ENCODE measurements around the gene ECE1.
A peak's percentile ranks its signal among the peaks of the same experiment; 100 is the strongest.
"Not testable (repeated sequence)": the region's sequence is repeated elsewhere in the genome, so short reads cannot be mapped to it uniquely, and the experiment has no call there.

Gene ECE1

DNA sequence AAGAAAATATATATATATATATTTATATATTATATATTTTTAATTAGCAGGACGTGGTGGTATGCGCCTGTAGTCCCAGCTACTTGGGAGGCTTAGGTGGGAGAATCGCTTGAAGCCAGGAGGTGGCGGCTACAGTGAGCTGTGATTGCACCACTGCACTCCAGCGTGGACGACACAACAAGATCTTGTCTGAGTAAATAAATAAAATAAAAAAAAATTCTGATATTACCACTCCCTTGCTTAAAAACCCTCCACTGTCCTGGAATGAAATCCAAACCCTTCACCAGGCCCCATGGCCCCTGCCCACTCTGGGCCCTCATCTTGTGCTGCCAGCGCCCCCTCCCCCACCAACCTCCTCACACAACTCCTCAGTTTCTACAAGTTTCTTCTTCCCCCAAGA is 1.7 kb upstream of the ECE1 start:
- DNase-seq (ENCODE audit: low read depth), result no peak

DNA sequence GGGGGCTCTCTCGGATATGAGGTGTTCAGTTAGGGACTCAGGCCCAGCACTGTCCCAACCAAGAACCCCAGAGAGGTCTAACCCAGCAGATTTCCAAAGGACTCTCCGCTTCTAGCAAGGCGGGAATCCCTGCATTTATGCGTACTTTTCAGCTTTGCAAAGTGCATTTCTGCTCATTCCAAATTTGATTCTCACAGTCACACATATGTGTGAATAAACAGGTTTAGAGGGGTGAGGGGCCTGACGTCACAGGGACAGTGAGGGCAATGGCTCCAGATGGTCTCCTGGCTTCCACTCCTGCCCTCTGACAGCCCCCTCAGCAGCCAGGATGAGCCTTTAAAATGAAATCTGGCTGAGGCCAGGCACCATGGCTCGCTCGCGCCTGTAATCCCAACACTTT is 921 bp upstream of the ECE1 start:
- no peak for DNase-seq (ENCODE audit: low read depth)

DNA sequence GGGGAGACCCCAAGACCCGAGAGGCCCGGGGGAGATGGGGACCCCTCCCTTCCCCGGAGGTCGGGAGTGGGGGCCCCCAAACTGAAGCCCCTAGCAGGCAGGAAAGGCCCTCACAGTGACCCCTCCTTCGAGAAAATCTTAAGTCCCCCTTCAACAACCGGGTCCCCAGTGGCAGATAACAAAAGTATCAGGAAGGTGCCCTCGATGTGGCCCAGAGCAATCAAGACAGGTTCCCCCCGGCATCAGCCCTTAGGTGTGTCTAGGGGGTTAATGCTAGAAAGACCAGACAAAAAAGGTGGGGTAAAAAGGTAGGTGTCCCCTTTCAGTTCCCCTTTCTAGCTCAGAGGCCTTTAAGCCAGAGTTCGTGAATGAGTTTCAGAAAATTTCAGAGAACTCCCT is 282 bp upstream of the ECE1 start:
- no peak for DNase-seq (ENCODE audit: low read depth)

DNA sequence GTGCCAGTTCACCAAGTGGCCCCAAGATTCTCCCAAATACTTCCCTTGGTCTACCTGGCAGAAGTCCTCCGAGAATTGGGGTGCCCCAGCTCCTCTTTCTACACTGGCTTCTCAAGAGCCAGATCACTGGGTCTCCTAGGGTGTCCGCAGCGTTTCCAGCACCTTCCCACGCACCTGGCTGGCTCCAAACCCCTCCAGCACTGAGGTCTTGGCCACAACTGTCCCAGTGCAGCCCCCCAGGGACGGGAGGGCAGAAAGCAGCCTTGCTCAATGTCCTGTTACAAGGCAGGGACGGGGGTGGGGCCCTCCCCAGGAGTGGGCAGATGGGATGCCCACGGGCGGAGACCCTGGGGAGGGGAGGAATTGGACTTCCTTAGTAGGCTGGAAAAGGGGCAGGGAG is 1.1 kb downstream of the ECE1 start:
- no peak for DNase-seq (ENCODE audit: low read depth)

DNA sequence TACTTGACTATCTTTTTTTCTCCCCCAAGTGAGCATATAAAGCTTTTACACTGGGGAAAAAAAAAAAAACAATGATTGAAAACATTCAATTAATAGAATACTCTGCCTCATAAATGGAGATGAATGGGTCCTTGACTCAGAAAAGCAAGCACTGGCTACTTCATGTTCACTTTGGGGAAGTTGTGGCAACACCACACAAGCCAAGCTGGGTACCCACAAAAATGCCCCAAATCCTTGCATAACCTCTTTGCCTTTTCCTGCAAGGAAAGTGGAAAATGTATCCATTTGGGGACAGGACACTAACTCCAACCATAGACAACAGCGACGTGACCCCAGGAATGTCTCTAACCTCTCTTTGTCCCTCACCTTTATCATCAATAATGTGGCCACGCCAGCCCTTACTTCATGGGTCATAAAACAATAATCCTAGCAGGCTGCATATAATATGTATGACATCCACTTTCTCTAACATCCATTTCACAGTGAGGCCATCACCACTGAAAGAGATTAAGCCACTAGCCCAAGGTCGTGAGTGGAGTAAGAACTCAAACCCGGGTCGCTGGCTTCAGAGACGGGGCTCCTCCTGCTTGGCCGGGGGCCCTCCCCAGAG is 2.3 kb downstream of the ECE1 start:
- DNase-seq (ENCODE audit: low read depth), result no peak

DNA sequence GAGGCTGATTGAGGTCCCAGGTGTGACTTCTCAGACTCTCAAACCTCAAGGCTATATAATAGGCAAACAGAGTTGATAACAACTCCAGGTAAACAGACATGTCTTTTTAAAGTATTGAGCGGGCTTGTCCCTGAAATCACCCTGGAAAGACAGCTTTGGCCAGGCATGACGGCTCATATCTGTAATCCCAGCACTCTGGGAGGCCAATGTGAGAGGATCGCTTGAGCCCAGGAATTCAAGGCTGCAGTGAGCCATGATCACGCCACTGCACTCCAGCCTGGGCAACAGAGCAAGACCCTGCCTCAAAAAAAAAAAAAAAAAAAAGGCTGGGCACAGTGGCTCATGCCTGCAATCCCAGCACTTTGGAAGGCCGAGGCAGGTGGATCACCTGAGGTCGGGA is 4.9 kb downstream of the ECE1 start:
- not testable (repeated sequence) for DNase-seq (ENCODE audit: low read depth)

DNA sequence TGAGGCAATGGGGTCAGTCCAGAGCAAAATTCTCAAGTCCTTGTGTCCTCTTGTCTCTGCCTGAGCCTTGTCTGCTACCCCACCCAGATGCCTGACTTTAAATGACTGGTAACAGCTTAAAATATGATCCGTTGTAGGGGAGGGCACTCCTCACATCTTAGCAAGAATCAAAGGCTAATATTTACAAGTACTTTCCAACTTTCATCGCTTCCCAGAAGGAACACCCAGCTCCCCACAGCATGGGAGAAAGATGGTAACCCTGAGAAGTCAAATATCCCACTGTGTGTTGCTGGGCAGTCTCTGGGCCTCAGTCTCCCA is 5.2 kb downstream of the ECE1 start:
- no peak for DNase-seq (ENCODE audit: low read depth)

DNA sequence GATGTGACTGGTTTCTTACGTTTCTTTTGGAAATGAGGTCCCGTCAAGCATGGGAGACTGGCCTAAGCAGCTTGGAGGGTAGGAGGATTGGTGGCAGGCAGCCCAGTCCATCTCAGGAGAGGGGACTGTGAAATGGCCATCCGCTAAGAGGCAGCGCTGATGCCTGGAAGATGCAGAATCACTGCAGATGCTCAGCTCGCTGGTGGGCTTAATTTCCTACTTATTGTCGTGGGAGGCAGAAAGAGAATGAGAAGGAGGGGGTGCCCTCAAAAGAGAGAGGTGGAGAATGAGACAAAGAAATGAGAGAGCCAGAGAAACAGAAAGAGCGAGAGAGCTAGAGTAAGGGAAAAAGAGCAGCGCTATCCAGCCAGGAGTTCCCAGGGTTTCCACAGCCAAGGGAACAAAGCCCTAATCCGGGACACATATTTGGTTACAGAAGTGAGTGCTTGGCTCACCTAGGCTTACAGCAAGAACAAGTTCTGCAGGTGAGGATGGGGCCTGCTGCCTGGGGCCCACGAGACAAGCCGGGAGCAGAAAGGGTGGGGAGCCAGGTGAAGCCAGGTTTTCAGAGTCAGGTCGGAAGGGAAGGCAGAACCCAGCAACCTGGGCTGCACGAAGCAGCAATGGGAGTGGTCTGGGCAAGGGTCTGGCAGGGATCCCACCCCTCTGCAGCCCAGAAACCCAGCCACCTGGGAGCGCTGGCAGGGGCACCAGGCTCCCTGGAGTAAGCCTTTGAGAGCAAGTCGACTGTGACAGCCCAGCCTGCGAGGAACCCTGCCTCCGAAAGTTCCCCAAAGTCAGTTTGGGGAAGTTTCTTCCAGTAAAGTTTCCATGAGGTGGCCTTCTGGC is 5.8 kb downstream of the ECE1 start:
- no peak for DNase-seq (ENCODE audit: low read depth)

DNA sequence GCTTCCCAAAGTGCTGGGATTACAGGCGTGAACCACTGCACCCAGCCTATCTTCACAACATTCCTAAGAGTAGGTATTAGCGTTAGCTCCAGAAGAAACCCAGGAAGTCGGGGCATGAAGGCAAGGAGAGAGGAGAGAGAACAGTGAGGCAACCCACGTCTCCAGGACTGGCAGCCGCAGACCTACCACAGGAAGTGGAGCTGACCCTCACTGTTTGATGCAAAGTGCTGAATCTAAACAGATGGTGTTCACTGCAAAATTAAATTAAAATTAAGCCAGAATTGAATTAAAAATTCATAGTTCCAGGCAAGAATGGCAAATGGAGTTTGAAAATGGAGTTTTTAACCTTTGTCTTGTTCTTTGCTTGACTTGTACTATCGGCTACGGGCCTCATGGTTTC is 6.7 kb downstream of the ECE1 start:
- no peak for DNase-seq (ENCODE audit: low read depth)

DNA sequence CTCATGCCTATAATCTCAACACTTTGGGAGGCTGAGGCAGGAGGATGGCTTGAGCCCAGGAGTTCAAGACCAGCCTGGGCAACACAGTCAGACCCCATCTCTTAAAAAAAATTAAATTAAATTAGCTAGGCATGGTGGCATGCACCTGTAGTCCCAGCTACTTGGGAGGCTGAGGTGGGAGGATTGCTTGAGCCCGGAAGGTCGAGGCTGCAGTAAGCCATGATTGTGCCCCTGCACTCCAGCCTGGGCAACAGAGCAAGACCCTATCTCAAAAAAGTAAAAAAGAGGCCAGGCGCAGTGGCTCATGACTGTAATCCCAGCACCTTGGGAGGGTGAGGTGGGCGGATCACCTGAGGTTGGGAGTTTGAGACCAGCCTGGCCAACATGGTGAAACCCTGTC is 8.2 kb downstream of the ECE1 start:
- not testable (repeated sequence) for DNase-seq (ENCODE audit: low read depth)

DNA sequence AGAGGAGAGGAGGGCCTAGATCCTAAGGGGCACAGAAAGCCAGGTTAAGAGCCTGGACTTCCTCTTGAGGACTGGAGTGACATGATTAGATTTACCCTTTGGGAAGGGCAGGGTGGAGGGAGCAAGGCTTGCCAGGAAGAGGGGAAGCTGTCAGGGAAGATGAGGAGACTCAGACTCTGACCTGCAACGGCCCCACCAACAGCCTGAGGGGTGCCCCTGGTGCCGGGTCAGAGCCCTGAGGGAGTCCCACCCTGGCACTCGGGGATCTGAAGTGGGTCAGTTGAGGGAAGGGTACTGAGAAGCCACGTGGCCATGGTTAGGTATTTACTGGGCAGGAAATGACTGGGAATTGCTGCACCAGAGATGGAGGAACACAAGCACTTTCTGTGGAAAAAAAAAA is 9.8 kb downstream of the ECE1 start:
- no peak for DNase-seq (ENCODE audit: low read depth)

DNA sequence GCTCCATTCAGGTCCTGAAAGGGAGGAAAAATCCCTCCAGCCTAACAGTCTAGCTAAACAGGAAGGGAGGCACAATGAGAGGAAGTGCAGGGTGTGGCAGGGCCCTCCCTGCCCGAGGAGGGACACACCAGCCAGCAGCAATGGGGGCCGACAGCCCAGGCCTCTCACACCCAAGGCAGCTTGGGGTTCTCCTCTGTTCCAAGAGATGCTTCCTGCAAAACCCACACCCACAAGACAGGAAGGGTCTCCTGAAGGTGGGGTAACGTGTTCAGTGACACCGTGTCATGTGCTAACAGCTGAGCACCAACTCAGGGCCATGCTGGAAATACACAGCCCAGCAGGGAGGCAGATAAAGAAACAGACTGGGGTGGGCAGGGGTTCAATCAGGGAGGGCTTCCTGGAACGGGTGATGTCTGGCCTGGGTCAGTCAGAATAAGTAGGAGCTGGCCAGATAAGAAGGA is 10.2 kb downstream of the ECE1 start:
- DNase-seq (ENCODE audit: low read depth), result peak; percentile 14

DNA sequence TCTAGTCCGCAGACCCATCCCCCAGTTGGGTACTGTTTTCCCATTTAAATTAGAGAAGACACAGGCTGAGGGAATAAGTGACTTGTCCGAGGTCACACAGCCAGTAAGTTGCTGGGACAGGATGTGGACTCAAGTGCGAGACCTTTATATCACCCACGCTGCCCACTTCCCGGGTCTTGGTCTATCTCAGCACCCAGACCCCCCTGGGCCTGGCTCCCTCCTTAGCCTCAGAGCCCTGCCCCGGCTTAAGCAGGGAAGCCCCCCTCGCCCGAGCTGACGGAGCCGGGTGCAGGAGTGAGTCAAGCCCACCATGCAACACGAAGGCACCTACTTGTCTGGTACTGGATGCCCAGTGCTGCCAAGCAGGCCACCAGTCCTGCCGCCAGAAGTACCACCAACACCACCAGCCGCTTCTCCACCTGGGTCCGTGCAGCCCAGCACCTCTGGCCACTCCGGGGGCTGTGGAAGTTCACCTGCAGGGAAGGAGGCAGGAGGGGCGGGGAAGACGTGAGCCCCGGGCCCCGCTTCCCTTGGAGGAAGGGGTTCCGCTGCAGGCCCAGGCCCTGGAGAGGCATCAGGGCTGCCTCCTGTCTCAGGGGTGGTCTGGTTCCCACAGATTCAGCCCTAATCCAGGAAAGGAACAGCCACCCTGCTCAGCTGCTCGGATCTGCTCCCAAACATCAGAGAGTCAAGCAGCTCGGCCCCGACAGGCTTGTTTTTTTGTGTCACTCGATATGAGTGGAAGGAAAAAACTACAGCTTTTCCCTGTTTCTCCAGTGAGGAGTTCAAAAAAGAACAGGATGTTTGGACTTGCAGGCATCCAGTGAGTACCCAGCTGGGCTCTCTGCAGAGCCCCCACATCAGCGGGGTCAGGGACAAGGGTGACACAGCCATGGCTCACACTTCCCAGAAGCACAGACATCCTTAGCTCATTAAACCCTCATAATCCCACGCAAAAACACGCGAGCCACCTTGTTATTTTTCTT is 11.1 kb downstream of the ECE1 start:
- DNase-seq (ENCODE audit: low read depth), result no peak

DNA sequence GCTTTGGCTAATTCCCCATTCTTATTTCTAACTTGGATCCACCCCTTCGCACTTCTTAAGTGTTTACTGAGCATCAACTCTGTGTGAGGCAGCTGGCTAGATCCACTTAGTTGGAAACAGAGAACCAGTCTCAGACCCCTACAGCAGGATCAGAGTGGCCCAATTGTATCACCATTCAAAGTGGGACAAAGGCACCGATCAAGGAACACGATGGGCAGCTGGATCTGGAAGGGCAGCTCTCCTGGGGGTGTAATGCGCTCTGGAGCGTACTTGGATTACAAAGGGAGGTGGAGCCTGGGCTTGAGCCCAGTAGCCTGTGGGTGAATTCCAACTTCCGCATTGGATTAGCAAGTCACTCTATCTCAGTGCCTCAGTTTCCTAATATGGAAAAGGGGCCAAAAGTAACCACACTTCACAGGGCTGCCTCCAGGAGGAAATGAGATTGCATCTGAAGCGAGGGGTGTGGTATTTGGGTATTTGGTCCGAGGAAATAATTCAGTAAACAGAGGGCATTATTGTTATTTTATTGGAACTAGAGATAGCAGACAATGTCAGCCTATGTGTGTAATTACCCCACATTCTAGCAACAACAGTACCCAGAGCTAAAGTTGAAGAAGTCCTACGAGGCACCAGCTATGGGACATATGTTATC is 11.9 kb downstream of the ECE1 start:
- DNase-seq (ENCODE audit: low read depth), result no peak

DNA sequence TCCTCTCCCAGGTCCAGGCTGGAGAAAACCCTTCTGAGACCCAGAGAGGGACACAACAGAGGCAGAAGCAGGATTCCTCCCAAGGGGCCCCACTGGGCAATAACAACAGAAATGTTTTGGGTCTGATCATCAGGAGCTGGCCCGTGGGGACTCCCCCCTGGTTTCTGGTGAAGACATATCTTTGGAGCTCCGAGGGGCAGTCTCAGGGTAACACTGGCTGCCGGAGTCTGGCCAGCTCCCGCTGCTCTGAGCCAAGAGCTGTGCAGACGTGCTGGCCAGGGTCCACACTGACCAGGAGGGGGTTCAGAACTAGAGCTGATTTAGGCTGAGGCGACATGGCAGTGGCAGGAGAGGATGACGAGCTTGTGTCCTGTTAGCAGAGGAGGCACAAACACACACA is 13.1 kb downstream of the ECE1 start:
- no peak for DNase-seq (ENCODE audit: low read depth)

DNA sequence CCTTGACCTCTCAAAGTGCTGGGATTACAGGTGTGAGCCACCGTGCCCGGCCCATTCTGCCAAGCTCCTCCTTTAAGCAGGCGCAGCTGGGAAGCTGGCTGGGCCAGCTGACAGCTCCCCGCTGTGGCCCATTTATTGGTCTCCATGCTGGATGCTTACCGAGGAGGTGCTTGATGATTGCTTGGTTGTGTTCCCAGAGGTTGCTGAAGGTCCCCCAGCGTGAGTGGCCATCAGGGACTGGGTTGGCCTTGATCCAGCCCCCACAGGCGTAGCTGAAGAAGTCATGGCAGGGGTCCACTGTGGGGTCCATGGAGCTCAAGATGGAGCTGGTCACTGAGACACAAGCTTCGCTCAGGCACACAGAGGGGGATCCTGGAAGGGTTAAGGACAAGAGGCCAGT is 17.7 kb downstream of the ECE1 start:
- DNase-seq (ENCODE audit: low read depth), result no peak

DNA sequence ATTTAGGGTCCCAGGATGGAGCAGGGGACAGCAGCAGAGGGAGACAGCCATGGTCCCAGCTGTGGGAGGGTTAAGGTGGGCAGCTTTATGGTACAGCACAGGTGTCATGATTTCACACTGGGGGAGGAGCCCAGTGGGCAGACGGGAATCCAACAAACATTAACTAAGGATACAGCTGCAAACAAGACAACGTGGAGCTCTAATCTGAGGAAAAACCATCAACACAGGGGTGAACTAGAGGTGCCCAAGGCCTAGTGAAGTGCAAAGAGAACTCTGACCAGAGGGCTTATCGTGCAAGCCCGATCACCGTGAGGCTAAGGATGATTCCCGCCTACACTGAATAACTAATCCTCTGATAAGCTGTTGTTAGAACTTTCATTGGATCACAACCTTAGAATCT is 18.7 kb downstream of the ECE1 start:
- no peak for DNase-seq (ENCODE audit: low read depth)

DNA sequence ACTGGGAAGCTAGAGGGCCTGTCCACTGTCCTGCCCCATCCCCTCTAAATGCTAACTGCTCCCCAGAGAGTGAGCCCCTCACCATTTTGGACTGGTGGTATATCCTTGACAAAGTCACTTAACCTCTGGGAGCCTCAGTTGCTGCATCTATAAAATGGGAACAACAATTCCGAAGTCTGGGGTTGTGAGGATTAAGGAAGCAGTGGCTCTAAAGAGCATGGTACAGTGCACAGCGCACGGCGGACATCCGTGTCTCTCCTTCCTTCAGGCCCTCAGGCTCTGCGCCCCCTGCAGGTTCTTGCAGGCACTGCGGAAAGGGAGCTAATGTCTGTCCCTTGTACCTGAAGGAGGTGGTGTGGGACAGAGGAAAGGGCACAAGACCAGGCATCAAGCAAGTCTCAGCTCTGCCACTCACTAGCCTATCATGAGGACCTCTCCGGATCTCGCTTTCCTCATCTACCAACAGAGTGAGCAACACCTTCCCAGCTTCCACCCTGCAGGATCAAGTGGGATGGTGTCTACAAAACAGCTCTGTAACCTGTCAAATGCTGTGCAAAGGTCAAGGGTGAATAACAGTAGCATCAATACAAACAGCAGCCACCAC is 20.1 kb downstream of the ECE1 start:
- DNase-seq (ENCODE audit: low read depth), result peak; percentile 72

DNA sequence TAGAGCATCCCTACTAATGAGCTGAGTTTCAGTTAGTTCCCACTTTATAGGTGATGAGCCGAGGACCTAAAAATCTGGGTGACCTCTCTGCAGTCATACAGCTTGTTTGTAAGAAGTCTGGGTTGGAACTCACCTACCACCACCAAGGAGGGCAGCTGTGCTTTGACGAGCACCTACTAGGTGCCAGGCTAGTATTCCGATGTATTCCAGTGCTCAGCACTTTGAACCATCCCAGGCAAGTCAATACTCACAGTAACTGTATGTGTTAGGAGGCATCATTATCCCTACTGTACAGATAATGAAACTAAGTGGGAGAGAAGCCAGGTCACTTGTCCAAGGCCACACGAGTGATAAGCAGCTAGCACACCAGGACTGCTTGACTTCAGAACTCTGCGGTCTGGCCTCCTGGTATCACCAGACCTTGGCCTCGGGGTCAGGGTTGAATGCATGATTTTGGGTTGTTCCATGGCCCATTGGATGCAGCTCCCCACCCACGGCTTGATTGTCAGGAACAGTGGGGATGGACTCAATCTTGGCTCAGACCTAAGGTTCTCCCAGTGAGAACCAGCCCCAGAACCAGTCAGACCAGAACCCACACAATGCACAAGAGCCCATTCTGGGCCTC is 20.7 kb downstream of the ECE1 start:
- DNase-seq (ENCODE audit: low read depth), result no peak

DNA sequence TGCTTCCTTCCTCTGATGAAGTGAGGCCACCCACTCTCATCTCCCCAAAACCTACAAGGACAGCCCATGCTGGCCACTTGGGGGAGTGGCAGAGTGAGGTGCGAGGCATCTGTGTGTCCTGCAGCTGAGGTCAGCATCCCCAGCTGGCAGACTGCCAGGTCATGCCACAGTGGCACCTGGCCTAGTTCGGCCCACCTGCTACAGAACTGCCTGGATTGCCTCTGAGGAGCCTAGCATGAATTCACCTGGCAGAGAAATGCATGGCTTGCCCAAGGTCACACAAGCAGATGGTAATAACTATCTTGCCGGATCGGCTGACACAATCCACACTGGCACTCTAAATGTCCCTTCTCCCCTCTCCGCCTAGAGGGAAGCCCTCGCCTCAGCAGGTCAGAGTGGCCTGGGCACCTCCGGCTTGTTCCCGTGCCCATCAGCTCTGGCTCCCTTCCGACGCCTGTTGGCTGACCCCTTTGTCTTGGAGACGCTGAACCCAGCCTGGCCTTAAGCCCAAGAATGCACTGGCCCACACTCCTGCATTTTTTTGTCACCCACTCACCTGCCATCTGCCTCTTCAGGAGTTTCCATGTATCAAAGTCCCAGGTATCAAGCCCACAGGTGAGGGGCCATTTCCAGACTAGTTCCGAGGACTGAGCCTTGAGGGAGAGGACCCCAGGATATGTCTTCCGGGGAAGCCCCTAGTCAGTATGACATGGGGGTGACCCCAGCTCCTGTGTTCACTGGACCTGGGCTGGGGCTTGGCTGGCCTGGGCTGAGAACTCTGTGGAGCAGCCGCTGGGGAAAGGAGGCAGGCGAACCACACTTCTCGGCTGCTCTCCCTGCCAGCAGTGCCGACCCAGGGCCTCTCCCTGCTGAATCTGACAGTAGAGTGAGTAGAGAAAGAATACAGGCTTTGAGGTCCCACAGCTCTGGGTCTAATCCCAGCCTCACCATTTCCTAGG is 21.7 kb downstream of the ECE1 start:
- no peak for DNase-seq (ENCODE audit: low read depth)
